Hematopoietic multipotent progenitor cell treated with erythropoietin and hydrocortisone succinate and interleukin-3 and kit ligand, for 6 days (in vitro differentiated cells): ENCODE data around the gene CDH18.

Experiments
- DNase-seq: peaks from one replicate; pipeline ENCODE4 v3.0.0-alpha.2; 2015

CDH18 gene

GRCh38 chr5:19555876-19556275 lies 432.1 kb downstream of the CDH18 start:
- no peak for DNase-seq

GRCh38 chr5:19555436-19555835 lies 432.6 kb downstream of the CDH18 start:
- no peak for DNase-seq

DNA sequence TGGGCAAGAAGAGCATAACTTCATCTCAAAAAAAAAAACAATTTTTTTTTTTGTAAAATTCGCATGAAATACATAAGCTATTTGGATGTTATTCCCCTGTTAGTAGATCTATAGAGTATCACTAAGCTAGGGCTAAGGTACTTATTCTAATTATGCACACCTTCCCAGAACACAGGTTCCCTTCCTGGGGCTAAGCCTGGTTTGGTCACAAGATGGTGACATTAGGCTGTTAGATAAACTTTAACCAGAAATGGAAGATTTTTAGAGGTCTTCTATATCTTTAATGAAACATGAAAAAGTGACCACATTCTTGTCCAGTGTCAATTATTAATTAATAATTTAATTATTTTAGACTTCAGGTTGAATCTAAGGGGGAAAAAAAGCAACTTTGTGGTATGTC lies 433.5 kb downstream of the CDH18 start:
- no peak for DNase-seq

- no peak for DNase-seq
Measured at GRCh38 chr5:19547640-19548039, 440.4 kb downstream of the CDH18 start.

DNA sequence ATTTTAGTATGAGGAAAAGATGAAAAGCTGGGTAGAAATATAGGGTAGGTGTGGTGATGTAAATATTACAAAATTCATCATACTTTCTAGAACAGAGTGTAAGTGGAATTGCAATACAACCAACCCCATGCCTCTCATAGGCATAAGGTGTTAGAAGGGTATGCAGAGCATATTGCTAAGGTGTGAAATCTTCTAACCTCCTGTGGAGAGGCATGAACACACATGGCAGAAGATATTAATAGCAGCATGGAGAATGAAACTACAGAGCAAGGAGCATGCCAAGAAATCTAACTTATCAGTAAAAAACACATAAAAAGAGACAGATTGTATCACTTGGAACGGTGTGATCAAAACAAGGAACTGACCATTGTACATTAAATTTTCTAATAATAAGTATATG lies 441.5 kb downstream of the CDH18 start:
- DNase-seq, result no peak

DNA sequence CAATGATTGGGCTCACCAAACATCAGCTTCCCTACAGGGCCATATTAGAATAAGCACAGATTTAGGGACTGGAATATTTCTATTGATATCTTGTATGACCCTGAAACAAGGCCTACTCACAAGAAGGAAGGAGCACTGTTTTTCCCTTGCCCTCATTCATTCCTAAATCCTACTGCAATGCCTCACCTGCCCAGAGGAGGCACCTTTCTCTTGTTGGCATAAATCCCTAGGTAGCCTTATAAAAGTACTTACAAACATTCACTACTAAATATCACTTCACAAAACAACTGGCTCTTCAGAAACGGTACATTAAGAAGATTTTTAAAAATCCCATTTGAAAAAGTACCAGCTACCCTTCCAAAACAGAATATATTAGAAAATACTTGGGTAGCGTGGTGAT lies 449.4 kb downstream of the CDH18 start:
- DNase-seq, result no peak

DNA sequence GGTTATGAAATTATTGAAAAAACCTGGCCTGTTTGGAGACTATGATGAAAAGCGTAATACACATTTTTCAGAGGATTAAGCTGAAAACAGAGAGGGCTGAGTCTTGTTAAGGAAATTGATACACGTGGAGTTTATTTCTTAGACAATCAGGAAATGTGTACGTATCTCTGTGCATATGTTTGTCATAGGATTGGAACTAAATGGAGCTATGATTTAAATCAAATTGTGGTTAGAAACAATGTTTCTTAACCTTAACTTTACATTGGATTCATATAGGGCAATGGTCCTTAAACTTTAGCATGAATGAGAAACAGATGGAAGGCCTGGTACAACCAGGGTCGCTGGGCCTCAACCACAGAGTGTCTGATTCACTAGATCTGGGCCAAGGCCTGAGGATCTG lies 451.6 kb downstream of the CDH18 start:
- DNase-seq, result no peak

DNA sequence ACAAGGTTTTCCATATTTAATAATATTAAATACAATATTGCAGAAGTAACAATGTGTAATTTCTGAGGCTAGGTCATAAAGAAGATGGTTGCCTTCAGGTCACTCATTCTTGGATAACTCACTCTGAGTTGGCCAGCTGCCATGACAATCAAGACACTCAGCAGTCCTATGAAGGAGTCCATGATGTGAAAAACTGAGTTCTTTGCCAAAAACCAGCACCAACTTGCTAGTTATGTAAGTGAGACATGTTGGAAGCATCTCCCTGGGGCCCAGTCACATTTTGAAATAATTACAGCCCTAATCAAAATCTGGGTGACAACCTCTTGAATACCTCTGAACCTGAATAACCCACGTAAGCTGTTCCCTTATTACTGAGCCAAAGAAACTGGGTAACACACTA lies 453.2 kb downstream of the CDH18 start:
- no peak for DNase-seq

DNA sequence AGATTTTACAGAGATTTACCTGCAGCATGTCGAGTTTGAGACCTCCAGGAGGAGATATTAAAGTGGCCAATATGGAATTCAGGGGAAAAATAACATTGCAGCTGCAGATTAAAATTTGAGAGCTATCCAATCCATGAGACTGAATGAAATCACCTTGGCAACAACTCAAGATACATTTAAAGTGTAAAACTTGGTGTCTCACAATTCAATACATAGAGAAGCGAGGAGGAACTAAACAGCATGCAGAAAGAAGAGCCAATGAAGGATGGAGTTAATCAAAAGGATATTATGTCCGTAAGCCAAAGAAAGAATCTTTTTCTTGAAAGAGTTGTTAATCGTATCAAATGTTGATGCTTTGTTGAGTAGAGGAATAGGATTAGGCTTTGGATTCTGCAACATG lies 455.1 kb downstream of the CDH18 start:
- no peak for DNase-seq

GRCh38 chr5:19531374-19531952 lies 456.5 kb downstream of the CDH18 start:
- DNase-seq, result no peak

- DNase-seq, result no peak
Measured at GRCh38 chr5:19519448-19519847, 468.6 kb downstream of the CDH18 start.

GRCh38 chr5:19498852-19499251 lies 489.1 kb downstream of the CDH18 start:
- DNase-seq, result no peak

DNA sequence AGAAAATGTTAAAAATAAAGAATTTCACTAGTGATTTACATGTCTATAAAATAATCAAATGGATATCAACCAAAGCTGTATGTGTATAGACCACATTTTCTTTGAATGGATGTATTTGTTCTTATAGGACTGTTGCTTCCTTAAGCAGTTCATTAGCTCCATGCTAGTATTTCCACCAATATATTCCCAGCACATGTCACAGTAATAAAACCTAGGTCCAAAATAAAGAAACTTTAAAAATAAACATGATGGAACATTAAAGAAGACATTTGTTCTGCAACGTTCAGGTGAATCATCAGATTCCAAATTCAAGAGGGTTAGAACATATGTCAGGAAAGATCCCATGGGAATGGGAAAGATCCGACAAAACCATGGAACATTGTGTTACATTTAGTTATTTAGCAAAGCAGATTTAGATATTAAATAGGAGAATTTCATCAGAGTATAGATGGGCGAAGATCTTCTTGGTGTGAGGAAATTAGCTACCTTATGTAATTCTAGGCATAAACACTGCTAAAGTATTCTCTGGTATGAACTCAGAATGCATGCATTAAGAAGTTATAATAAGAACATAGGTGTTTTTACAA lies 490.7 kb downstream of the CDH18 start:
- no peak for DNase-seq

DNA sequence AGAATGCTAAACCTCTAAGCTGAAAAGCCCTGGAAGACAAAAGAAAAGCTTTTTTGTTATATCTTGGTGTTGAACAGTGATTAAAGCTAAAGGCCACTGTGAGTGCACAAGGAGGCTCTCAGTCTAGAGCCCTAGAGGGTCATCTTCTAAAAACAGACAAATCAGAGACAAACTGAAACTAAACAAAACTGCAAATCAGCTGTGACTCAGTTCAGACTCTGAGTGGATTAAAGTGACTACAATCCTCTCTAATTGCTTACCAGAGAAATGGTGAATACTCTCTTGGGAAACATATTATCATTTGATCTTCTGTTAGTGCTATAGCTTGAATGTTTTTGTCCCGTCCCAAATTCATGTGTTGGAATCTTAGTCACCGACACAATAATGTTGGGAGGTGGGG lies 491.9 kb downstream of the CDH18 start:
- DNase-seq, result no peak

GRCh38 chr5:19492861-19493260 lies 495.1 kb downstream of the CDH18 start:
- no peak for DNase-seq

- DNase-seq, result no peak
Measured at GRCh38 chr5:19488786-19489185, 499.2 kb downstream of the CDH18 start.

GRCh38 chr5:19487480-19487879 lies 500.5 kb downstream of the CDH18 start:
- DNase-seq, result no peak

- no peak for DNase-seq
Measured at GRCh38 chr5:19479562-19479961, 508.4 kb downstream of the CDH18 start.

DNA sequence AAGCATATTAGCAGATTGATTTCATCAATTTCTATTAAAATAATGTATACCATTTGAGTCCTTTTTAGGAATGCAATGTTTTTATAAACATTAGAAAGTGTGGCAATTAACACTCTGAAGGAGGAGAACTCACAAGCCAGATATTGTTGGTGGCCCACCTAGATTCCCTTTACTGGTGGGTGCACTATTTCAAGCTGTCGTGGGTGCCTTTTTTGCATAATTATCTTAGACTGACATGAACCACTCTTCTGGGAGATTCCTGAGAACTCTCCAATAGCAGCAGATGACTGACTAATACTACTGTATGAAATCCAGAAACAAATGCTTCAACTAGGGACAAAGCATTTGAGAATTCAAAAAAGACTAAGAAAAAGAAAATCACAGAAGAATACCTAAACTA lies 526.0 kb downstream of the CDH18 start:
- DNase-seq, result no peak

DNA sequence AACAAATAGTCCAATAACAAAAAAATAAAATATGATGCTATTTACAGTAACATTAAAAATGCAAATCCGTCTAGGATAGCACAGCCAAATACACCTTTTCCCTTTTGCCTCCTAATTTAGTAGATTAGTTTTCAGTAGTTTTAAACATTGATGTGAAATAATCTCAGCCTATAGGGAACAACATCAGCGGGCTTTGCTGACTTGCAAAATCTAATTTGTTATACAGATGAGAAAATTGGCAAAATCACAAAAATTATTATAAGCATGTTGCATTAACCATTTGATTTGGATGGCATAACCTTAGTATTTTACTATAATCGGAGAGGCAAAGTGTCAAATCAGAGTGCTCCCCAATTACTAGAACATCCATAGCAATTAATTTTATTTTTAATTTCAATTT lies 563.5 kb downstream of the CDH18 start:
- no peak for DNase-seq
